ENCODE measurements around the gene NEK2. TPM values are rescaled to one million over a fixed set of nuclear protein-coding genes. Genes with fewer than 3 reads are reported as not detected.
"Not testable (repeated sequence)": the region's sequence is repeated elsewhere in the genome, so short reads cannot be mapped to it uniquely, and the experiment has no call there.

The NEK2 gene
- 1.0 TPM for polyA plus RNA-seq (2013)

DNA sequence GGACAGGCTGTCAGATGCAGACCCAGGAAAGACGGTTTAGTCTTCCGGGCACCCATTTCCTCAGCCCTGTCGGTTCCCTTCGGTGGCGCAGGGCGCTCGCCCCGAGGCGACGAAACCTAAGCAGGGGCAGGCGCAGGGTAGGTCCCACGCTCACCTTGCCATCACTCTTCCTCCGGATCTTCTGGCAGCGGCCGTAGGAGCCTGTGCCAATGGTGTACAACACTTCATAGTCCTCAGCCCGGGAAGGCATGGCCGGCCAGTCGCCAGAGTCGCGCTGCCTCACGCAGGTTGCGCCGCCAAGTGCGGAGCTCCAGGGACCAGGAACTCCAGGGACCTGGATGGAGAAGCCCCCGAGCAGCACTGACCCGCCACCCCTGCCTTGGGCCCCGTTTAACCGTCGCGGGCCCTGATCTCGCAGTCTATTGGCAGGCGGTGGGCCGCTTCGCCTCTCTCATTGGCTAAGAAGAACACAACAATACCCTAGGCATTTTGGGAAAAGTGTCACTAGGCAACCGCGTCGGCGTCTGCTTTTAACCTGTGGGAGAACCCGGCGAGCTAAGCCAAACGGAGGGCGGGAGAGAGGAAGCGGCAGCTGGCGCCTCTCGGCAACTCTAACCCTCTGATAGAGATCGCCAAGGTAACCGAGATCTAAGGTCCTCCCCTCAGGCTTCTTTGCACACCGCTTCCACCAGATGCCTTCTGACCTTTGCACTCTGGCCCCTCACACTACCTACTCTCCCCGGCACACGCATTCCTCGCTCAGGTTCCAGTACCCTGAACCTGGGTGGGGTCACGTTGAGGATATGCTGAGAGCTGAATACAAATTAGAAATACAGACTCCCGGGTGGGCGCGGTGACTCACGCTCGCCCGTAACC lies at the start of gene NEK2:
TSS of gene NEK2 (minus strand) at position 392 of the 876 bp plus-strand sequence. CDS start at position 250, 142 bp downstream.
- peak; percentile 90 to 94 (median 92) for DNase-seq
- H3K36me3 ChIP-seq (ENCODE audit: control insufficient read depth in 4 of 4, insufficient read depth in 4 of 4, low read length in 3 of 4), result peaks cover 0 to 17% (median 3%) of the 10 kb centered on the region in 4 experiments
- peaks cover 4 to 21% (median 14%) of the 10 kb centered on the region in 4 experiments for H3K4me1 ChIP-seq (ENCODE audit: control extremely low read depth in 1 of 4, control insufficient read depth in 4 of 4, insufficient read depth in 4 of 4, low read length in 3 of 4)
- 2% methylated on average over 49 of the region's 58 CpGs for WGBS (ENCODE audit: insufficient coverage)
- H3K27me3 ChIP-seq (replicated peaks in 2 of 5; ENCODE audit: control insufficient read depth in 4 of 5, insufficient read depth in 5 of 5, low read length in 4 of 5), result no peaks in the 10 kb centered on the region
- CTCF ChIA-PET, result interaction anchor here (0.6 to 1.9 kb wide), 5 partner anchors 18 to 359 kb away, joined by 3 to 5 read pairs (median 3); partner anchors contain the start of genes DTL and INTS7
- peak within 1 kb of the TSS; percentile 76 to 88 (median 85) for H3K4me3 ChIP-seq (ENCODE audit: control insufficient read depth in 1 of 7, extremely low read depth in 1 of 7, insufficient read depth in 4 of 7, low read depth in 2 of 7, low read length in 6 of 7)
- POLR2A ChIA-PET, result interaction anchor here (1.1 kb wide), 1 partner anchor 364 kb away, joined by 4 read pairs; no protein-coding TSS in a partner anchor
- H3K9me3 ChIP-seq (ENCODE audit: control extremely low read depth in 1 of 5, control insufficient read depth in 4 of 5, insufficient read depth in 2 of 5, low read depth in 1 of 5, low read length in 4 of 5), result no peaks in the 10 kb centered on the region
- peak within 1 kb of the TSS; percentile 15 to 81 for H3K27ac ChIP-seq (ENCODE audit: insufficient read depth in 1 of 2, low read depth in 1 of 2, low read length in 2 of 2, poor library complexity in 1 of 2, severe bottlenecking in 2 of 2)

GRCh38 chr1:211724687-211725196 lies 49.3 kb upstream of the NEK2 start:
- WGBS (ENCODE audit: insufficient coverage), result 89% methylated on average over 10 of the region's 11 CpGs
- CTCF ChIA-PET, result no interaction called here
- Histone ChIP-seq H3K9me3 (ENCODE audit: control extremely low read depth in 1 of 5, control insufficient read depth in 4 of 5, insufficient read depth in 2 of 5, low read depth in 1 of 5, low read length in 4 of 5) (no peaks in the 10 kb centered on the region), H3K27me3 (replicated peaks in 2 of 5; ENCODE audit: control insufficient read depth in 4 of 5, insufficient read depth in 5 of 5, low read length in 4 of 5) (no peaks in the 10 kb centered on the region), H3K36me3 (ENCODE audit: control insufficient read depth in 4 of 4, insufficient read depth in 4 of 4, low read length in 3 of 4) (no peaks in the 10 kb centered on the region), H3K4me3 (ENCODE audit: control insufficient read depth in 1 of 7, extremely low read depth in 1 of 7, insufficient read depth in 4 of 7, low read depth in 2 of 7, low read length in 6 of 7) (no peak overlapping the region), H3K27ac (ENCODE audit: insufficient read depth in 1 of 2, low read depth in 1 of 2, low read length in 2 of 2, poor library complexity in 1 of 2, severe bottlenecking in 2 of 2) (no peak overlapping the region), H3K4me1 (ENCODE audit: control extremely low read depth in 1 of 4, control insufficient read depth in 4 of 4, insufficient read depth in 4 of 4, low read length in 3 of 4) (no peaks in the 10 kb centered on the region)
- POLR2A ChIA-PET, result no interaction called here
- DNase-seq, result no peak

GRCh38 chr1:211723273-211723672 lies 47.9 kb upstream of the NEK2 start:
- Histone ChIP-seq H3K4me3 (ENCODE audit: control insufficient read depth in 1 of 7, extremely low read depth in 1 of 7, insufficient read depth in 4 of 7, low read depth in 2 of 7, low read length in 6 of 7) (no peak overlapping the region), H3K27ac (ENCODE audit: insufficient read depth in 1 of 2, low read depth in 1 of 2, low read length in 2 of 2, poor library complexity in 1 of 2, severe bottlenecking in 2 of 2) (no peak overlapping the region), H3K27me3 (replicated peaks in 2 of 5; ENCODE audit: control insufficient read depth in 4 of 5, insufficient read depth in 5 of 5, low read length in 4 of 5) (no peaks in the 10 kb centered on the region), H3K9me3 (ENCODE audit: control extremely low read depth in 1 of 5, control insufficient read depth in 4 of 5, insufficient read depth in 2 of 5, low read depth in 1 of 5, low read length in 4 of 5) (no peaks in the 10 kb centered on the region), H3K36me3 (ENCODE audit: control insufficient read depth in 4 of 4, insufficient read depth in 4 of 4, low read length in 3 of 4) (no peaks in the 10 kb centered on the region), H3K4me1 (ENCODE audit: control extremely low read depth in 1 of 4, control insufficient read depth in 4 of 4, insufficient read depth in 4 of 4, low read length in 3 of 4) (no peaks in the 10 kb centered on the region)
- no peak for DNase-seq
- POLR2A ChIA-PET, result no interaction called here
- 86% methylated on average over 5 of the region's 5 CpGs for WGBS (ENCODE audit: insufficient coverage)
- CTCF ChIA-PET, result interaction anchor here (0.9 to 1.9 kb wide), 2 partner anchors 24 to 25 kb away, joined by 3 to 8 read pairs; no protein-coding TSS in a partner anchor

DNA sequence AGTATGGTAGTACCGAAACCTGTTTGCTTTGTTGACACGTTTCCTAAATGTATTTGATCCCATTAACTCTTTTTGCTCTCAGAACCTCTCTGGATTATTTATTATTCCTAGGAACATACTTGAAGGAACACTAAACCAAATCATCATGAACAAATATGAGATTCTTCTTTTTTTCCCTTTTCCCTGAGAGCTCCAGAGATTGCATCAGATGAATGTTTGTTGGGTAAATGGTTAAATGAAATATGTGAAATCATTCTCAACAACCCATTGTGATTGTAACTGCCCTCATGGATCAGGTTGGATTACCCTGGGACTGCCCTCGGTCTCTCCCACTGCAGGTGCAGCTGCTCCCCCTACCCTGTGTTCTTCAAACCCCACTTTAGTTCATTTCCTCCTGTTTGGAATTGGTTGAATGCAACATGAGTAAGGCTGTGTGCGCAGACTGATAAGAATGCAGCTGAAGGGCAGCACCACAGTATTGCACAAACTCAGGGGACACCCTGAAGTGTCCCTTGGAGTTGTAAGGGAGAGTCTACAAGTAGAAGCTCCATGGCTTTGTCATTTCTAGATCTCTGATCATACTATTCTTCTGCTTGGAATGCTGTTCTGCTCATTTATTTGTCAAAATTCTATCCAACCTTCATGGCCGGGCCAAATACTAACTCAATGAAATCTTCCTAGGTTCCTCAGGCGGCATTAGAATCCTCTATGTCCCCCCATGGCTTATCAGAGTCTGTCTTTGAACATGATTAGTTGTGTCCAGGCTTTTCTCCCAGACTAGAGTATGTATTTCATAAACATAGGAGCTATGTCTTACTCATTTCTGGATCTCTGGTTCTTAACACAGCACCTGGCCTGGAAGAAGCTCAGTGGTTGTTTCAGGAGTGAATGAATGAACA lies 47.1 kb upstream of the NEK2 start:
- CTCF ChIA-PET, result interaction anchor here (0.9 to 1.9 kb wide), 2 partner anchors 23 to 24 kb away, joined by 3 to 8 read pairs; no protein-coding TSS in a partner anchor
- WGBS (ENCODE audit: insufficient coverage), result no CpG with 5 or more reads among the region's 6 CpGs
- POLR2A ChIA-PET, result no interaction called here

GRCh38 chr1:211716555-211716954 lies 41.1 kb upstream of the NEK2 start:
- WGBS (ENCODE audit: insufficient coverage), result no CpG with 5 or more reads among the region's 4 CpGs
- DNase-seq; H3K9me3 ChIP-seq (ENCODE audit: control extremely low read depth in 1 of 5, control insufficient read depth in 4 of 5, insufficient read depth in 2 of 5, low read depth in 1 of 5, low read length in 4 of 5); H3K36me3 ChIP-seq (ENCODE audit: control insufficient read depth in 4 of 4, insufficient read depth in 4 of 4, low read length in 3 of 4); H3K27me3 ChIP-seq (replicated peaks in 2 of 5; ENCODE audit: control insufficient read depth in 4 of 5, insufficient read depth in 5 of 5, low read length in 4 of 5); H3K27ac ChIP-seq (ENCODE audit: insufficient read depth in 1 of 2, low read depth in 1 of 2, low read length in 2 of 2, poor library complexity in 1 of 2, severe bottlenecking in 2 of 2); H3K4me1 ChIP-seq (ENCODE audit: control extremely low read depth in 1 of 4, control insufficient read depth in 4 of 4, insufficient read depth in 4 of 4, low read length in 3 of 4); H3K4me3 ChIP-seq (ENCODE audit: control insufficient read depth in 1 of 7, extremely low read depth in 1 of 7, insufficient read depth in 4 of 7, low read depth in 2 of 7, low read length in 6 of 7); CTCF ChIA-PET: not testable (repeated sequence)
- POLR2A ChIA-PET, result interaction anchor here (0.8 kb wide), 1 partner anchor 134 kb away, joined by 3 read pairs; no protein-coding TSS in a partner anchor

More for the DNA sequence above, 47.1 kb upstream of the NEK2 start:
- Histone ChIP-seq H3K9me3 (ENCODE audit: control extremely low read depth in 1 of 5, control insufficient read depth in 4 of 5, insufficient read depth in 2 of 5, low read depth in 1 of 5, low read length in 4 of 5) (no peaks in the 10 kb centered on the region), H3K4me1 (ENCODE audit: control extremely low read depth in 1 of 4, control insufficient read depth in 4 of 4, insufficient read depth in 4 of 4, low read length in 3 of 4) (no peaks in the 10 kb centered on the region), H3K36me3 (ENCODE audit: control insufficient read depth in 4 of 4, insufficient read depth in 4 of 4, low read length in 3 of 4) (no peaks in the 10 kb centered on the region), H3K27me3 (replicated peaks in 2 of 5; ENCODE audit: control insufficient read depth in 4 of 5, insufficient read depth in 5 of 5, low read length in 4 of 5) (no peaks in the 10 kb centered on the region), H3K27ac (ENCODE audit: insufficient read depth in 1 of 2, low read depth in 1 of 2, low read length in 2 of 2, poor library complexity in 1 of 2, severe bottlenecking in 2 of 2) (no peak overlapping the region), H3K4me3 (ENCODE audit: control insufficient read depth in 1 of 7, extremely low read depth in 1 of 7, insufficient read depth in 4 of 7, low read depth in 2 of 7, low read length in 6 of 7) (no peak overlapping the region)
- no peak for DNase-seq

DNA sequence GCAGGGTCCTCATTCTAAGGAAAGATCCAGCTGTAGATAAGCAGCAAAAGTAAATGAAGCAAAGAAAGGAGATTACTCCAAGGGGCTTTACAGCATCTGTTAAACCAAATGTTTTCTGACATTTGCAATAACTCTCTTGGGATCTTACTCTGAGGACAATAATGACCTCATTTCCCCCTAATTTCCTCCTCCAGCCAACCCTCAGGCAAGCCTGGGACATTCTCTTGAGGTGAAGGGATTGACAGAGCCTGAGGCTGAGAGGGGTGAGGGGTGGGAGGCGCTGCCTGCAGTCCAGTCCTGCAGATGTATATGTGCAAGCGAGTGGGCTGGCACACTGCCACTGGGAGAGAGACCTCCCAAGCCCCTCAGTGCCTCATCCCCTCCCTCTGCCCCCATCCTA lies 40.5 kb upstream of the NEK2 start:
- no peak overlapping the region for H3K4me3 ChIP-seq (ENCODE audit: control insufficient read depth in 1 of 7, extremely low read depth in 1 of 7, insufficient read depth in 4 of 7, low read depth in 2 of 7, low read length in 6 of 7)
- ChIA-PET CTCF (no interaction called here), POLR2A (interaction anchor here (0.8 kb wide), 1 partner anchor 135 kb away, joined by 3 read pairs; no protein-coding TSS in a partner anchor)
- WGBS (ENCODE audit: insufficient coverage), result 90% methylated on average over 2 of the region's 2 CpGs
- no peak for DNase-seq
- no peaks in the 10 kb centered on the region for H3K36me3 ChIP-seq (ENCODE audit: control insufficient read depth in 4 of 4, insufficient read depth in 4 of 4, low read length in 3 of 4)
- peaks cover 0 to 5% (median 0%) of the 10 kb centered on the region in 4 experiments for H3K4me1 ChIP-seq (ENCODE audit: control extremely low read depth in 1 of 4, control insufficient read depth in 4 of 4, insufficient read depth in 4 of 4, low read length in 3 of 4)
- no peaks in the 10 kb centered on the region for H3K27me3 ChIP-seq (replicated peaks in 2 of 5; ENCODE audit: control insufficient read depth in 4 of 5, insufficient read depth in 5 of 5, low read length in 4 of 5)
- no peak overlapping the region for H3K27ac ChIP-seq (ENCODE audit: insufficient read depth in 1 of 2, low read depth in 1 of 2, low read length in 2 of 2, poor library complexity in 1 of 2, severe bottlenecking in 2 of 2)
- no peaks in the 10 kb centered on the region for H3K9me3 ChIP-seq (ENCODE audit: control extremely low read depth in 1 of 5, control insufficient read depth in 4 of 5, insufficient read depth in 2 of 5, low read depth in 1 of 5, low read length in 4 of 5)

All from common myeloid progenitor, CD34-positive (primary cell).